Uterus (tissue), 4 donors: ENCODE results near the gene SCARB2. TPM values are rescaled to one million over a fixed set of nuclear protein-coding genes. Genes with fewer than 3 reads are reported as not detected.

Experiments
- DNase-seq, 2 donors: peaks; one replicate each; pipeline ENCODE4 v3.0.0-alpha.2; 2019 to 2020
- H3K27ac ChIP-seq, 2 donors: fragments of 200-600 bp; sonication (generic); 1 replicate in 1 of 2; 2 replicates in 1 of 2; pipeline ENCODE4 v1.5.1; 2016 to 2018
- H3K27me3 ChIP-seq, 2 donors: fragments of 200-600 bp; sonication (generic); one replicate each; pipeline ENCODE4 v1.5.1; 2018 to 2019; ENCODE audit warnings: control low read depth in 1 of 2
- H3K36me3 ChIP-seq, 2 donors: fragments of 200-600 bp; sonication (generic); one replicate each; pipeline ENCODE4 v1.5.1; 2019; ENCODE audit warnings: control low read depth in 1 of 2
- H3K4me1 ChIP-seq, 2 donors: fragments of 200-600 bp; sonication (generic); one replicate each; pipeline ENCODE4 v1.5.1; 2018 to 2019; ENCODE audit warnings: control low read depth in 1 of 2
- H3K4me3 ChIP-seq, 2 donors: fragments of 200-600 bp; sonication (generic); 1 replicate in 1 of 2; 2 replicates in 1 of 2; pipeline ENCODE4 v1.5.1; 2018 to 2019; ENCODE audit warnings: mild to moderate bottlenecking in 1 of 2
- H3K9me3 ChIP-seq, 2 donors: fragments of 200-600 bp; sonication (generic); one replicate each; pipeline ENCODE4 v1.5.1; 2019; ENCODE audit warnings: control low read depth in 1 of 2
- POLR2A ChIP-seq, 2 donors: fragments of 450-650 bp; IDR thresholded peaks; one replicate each; pipeline ENCODE4 v1.6.1; 2016; ENCODE audit warnings: antibody characterized with exemption in 2 of 2, mild to moderate bottlenecking in 1 of 2, moderate library complexity in 1 of 2
- intact Hi-C: fragments of 100-400 bp; cut with DNase I; formaldehyde crosslinking; loops from one replicate; pipeline ENCODE4 v1.15.1; 2023; ENCODE audit warnings: low total_unique reads
- total RNA-seq, 4 donors: library from RNA; depleted of rRNA in 3 of 4; stranded (reverse); fragments of >200 nt in 3 of 4; gene quantifications; one replicate each; pipeline versions ENCODE4 v1.1.0 to v1.2.4, GENCODE V29; 2014 to 2023
- TF ChIP-seq, protein P1 (sequence below), 4 experiments: fragments of 200-600 bp in 2 of 4; fragments of 450-650 bp in 2 of 4; sonication (generic) in 2 of 4; IDR thresholded peaks; one replicate each; pipeline ENCODE4 v1.5.1; 2016 to 2019; ENCODE audit warnings: antibody characterized with exemption in 4 of 4, mild to moderate bottlenecking in 2 of 4, moderate library complexity in 1 of 4
- donor health status: DM: yes; HTN: yes; CAD: no.

Gene SCARB2, protein sequence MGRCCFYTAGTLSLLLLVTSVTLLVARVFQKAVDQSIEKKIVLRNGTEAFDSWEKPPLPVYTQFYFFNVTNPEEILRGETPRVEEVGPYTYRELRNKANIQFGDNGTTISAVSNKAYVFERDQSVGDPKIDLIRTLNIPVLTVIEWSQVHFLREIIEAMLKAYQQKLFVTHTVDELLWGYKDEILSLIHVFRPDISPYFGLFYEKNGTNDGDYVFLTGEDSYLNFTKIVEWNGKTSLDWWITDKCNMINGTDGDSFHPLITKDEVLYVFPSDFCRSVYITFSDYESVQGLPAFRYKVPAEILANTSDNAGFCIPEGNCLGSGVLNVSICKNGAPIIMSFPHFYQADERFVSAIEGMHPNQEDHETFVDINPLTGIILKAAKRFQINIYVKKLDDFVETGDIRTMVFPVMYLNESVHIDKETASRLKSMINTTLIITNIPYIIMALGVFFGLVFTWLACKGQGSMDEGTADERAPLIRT
- total RNA-seq: 100 to 1,000 TPM; 150 to 233 (median 196) TPM

DNA sequence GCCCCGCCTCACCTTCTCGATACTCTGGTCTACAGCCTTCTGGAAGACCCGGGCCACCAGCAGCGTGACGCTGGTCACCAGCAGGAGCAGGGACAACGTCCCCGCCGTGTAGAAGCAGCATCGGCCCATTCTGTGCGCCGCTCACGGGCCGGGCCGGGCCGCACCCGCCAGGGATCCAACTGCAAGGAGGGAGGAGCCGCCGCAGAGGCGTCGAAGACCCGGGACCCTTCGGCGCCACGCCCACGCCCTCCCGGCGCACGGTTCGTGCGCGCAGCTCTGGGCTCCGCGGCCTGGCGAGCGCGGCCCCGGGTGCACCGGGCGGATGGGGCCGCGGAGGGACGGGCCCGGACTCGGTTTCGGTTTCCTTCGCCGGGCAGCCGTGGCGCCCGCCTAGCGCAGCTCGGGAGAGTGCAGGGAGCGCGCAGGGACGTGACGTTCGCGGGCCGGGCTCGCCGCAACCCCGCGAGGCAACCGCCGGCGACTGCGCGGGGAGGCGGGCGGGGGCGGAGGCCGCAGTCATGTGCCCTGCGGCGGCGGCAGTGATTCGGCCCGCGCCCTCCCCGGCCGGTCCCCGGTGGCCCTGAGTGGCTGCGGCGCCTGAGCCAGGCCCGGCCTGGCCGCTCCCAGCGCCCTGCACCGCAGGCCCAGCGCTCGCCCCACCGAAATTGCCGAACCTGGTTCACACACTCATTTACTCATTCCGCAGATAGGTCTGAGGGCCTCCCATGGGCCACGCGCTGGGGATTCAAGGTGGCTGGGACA is at the start of gene SCARB2:
TSS of gene SCARB2 (minus strand) at position 410 of the 762 bp plus-strand sequence. CDS start at position 129, 281 bp downstream.
- H3K36me3 ChIP-seq: no peaks in the 10 kb centered on the region
- H3K4me3 ChIP-seq: peak within 1 kb of the TSS; percentile 54 to 83
- DNase-seq: peak; percentile 86
- H3K4me1 ChIP-seq: peaks cover 6% of the 10 kb centered on the region in 2 donors
- H3K27ac ChIP-seq: peak within 1 kb of the TSS; percentile 97 to 99
- intact Hi-C loops: no loop called here
- no peaks in the 10 kb centered on the region for H3K27me3 ChIP-seq
- no peaks in the 10 kb centered on the region for H3K9me3 ChIP-seq
- TF ChIP-seq POLR2A (IDR thresholded peaks at IDR 0.05): peak; percentile 71 to 97
- TF ChIP-seq, protein P1, sequence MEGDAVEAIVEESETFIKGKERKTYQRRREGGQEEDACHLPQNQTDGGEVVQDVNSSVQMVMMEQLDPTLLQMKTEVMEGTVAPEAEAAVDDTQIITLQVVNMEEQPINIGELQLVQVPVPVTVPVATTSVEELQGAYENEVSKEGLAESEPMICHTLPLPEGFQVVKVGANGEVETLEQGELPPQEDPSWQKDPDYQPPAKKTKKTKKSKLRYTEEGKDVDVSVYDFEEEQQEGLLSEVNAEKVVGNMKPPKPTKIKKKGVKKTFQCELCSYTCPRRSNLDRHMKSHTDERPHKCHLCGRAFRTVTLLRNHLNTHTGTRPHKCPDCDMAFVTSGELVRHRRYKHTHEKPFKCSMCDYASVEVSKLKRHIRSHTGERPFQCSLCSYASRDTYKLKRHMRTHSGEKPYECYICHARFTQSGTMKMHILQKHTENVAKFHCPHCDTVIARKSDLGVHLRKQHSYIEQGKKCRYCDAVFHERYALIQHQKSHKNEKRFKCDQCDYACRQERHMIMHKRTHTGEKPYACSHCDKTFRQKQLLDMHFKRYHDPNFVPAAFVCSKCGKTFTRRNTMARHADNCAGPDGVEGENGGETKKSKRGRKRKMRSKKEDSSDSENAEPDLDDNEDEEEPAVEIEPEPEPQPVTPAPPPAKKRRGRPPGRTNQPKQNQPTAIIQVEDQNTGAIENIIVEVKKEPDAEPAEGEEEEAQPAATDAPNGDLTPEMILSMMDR (IDR thresholded peaks at IDR 0.05): peak in 1 of 4 experiments; percentile 38

DNA sequence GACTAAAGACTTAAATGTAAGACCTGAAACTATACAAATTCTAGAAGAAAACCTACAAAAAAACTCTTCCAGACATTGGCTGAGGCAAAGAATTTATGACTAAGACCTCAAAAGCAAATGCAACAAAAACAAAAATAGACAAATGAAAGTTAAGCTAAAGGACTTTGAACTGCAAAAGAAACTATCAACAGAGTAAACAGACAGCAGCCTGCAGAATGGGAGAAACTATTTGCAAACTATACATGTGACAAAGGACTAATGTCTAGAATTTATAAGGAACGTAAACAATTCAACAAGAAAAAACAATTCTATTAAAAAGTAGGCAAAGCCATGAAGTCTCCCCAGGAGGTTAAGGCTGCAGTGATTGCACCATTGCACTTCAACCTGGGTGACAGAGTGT is 46.9 kb upstream of the SCARB2 start:
- Histone ChIP-seq H3K9me3 (no peaks in the 10 kb centered on the region), H3K4me1 (no peaks in the 10 kb centered on the region), H3K4me3 (no peak overlapping the region), H3K27me3 (no peaks in the 10 kb centered on the region), H3K36me3 (no peaks in the 10 kb centered on the region), H3K27ac (no peak overlapping the region)
- intact Hi-C loops: no loop called here
- TF ChIP-seq POLR2A (IDR thresholded peaks at IDR 0.05): no peak
- TF ChIP-seq, protein P1 (IDR thresholded peaks at IDR 0.05): no peak
- no peak for DNase-seq

- Histone ChIP-seq H3K9me3 (no peaks in the 10 kb centered on the region), H3K4me3 (no peak overlapping the region), H3K4me1 (no peaks in the 10 kb centered on the region), H3K36me3 (no peaks in the 10 kb centered on the region), H3K27ac (no peak overlapping the region), H3K27me3 (no peaks in the 10 kb centered on the region)
- intact Hi-C loops: no loop called here
- TF ChIP-seq, protein P1 (IDR thresholded peaks at IDR 0.05): no peak
- no peak for TF ChIP-seq POLR2A (IDR thresholded peaks at IDR 0.05)
- no peak for DNase-seq
Observed at GRCh38 chr4:76257824-76258223, 44.2 kb upstream of the SCARB2 start.

GRCh38 chr4:76256968-76257367 is 43.3 kb upstream of the SCARB2 start:
- peaks cover 0 to 3% of the 10 kb centered on the region in 2 donors for H3K4me1 ChIP-seq
- DNase-seq: no peak
- no peaks in the 10 kb centered on the region for H3K36me3 ChIP-seq
- H3K27me3 ChIP-seq: no peaks in the 10 kb centered on the region
- TF ChIP-seq, protein P1 (IDR thresholded peaks at IDR 0.05): no peak
- no peak for TF ChIP-seq POLR2A (IDR thresholded peaks at IDR 0.05)
- H3K27ac ChIP-seq: no peak overlapping the region
- H3K9me3 ChIP-seq: no peaks in the 10 kb centered on the region
- intact Hi-C loops: no loop called here
- H3K4me3 ChIP-seq: no peak overlapping the region

- intact Hi-C loops: no loop called here
- no peaks in the 10 kb centered on the region for H3K27me3 ChIP-seq
- H3K4me1 ChIP-seq: peaks cover 0 to 7% of the 10 kb centered on the region in 2 donors
- TF ChIP-seq POLR2A (IDR thresholded peaks at IDR 0.05): no peak
- TF ChIP-seq, protein P1 (IDR thresholded peaks at IDR 0.05): no peak
- H3K36me3 ChIP-seq: no peaks in the 10 kb centered on the region
- no peak overlapping the region for H3K4me3 ChIP-seq
- H3K9me3 ChIP-seq: no peaks in the 10 kb centered on the region
- no peak for DNase-seq
- H3K27ac ChIP-seq: no peak overlapping the region
Observed at GRCh38 chr4:76256032-76256431, 42.4 kb upstream of the SCARB2 start.
